ENCODE measurements around the gene ZNF350.
"Not testable (repeated sequence)": the region's sequence is repeated elsewhere in the genome, so short reads cannot be mapped to it uniquely, and the experiment has no call there.

Gene ZNF350

GRCh38 chr19:51986309-51987291, at the start of gene ZNF350:
TSS of gene ZNF350 (minus strand) at chr19:51986840. CDS start at chr19:51974360, 12,480 bp downstream.
- DNase-seq (ENCODE audit: low read depth) = peak; percentile 99

- peak; percentile 23 for DNase-seq (ENCODE audit: low read depth)
These were observed 47.5 kb upstream of the ZNF350 start for GRCh38 chr19:52034051-52034728.

GRCh38 chr19:52028780-52029123, 42.1 kb upstream of the ZNF350 start:
- no peak for DNase-seq (ENCODE audit: low read depth)

GRCh38 chr19:52028027-52028779, 41.6 kb upstream of the ZNF350 start, which contains the start of gene ZNF614:
TSS of gene ZNF614 (minus strand) at chr19:52028379. CDS start at chr19:52025745, 2,634 bp downstream.
- peak; percentile 91 for DNase-seq (ENCODE audit: low read depth)

GRCh38 chr19:52026255-52026990, 39.8 kb upstream of the ZNF350 start:
- not testable (repeated sequence) for DNase-seq (ENCODE audit: low read depth)

GRCh38 chr19:52024478-52024877, 37.8 kb upstream of the ZNF350 start:
- DNase-seq (ENCODE audit: low read depth) = not testable (repeated sequence)

GRCh38 chr19:52022193-52022592, 35.6 kb upstream of the ZNF350 start:
- DNase-seq (ENCODE audit: low read depth) = no peak

- no peak for DNase-seq (ENCODE audit: low read depth)
These were observed 33.9 kb upstream of the ZNF350 start for GRCh38 chr19:52020506-52020905.

- DNase-seq (ENCODE audit: low read depth) = no peak
These were observed 24.0 kb upstream of the ZNF350 start for GRCh38 chr19:52010674-52011073.

- DNase-seq (ENCODE audit: low read depth) = peak; percentile 84
These were observed 21.3 kb upstream of the ZNF350 start, which contains the start of gene ZNF615 for GRCh38 chr19:52007806-52008557. TSS of gene ZNF615 (minus strand) at chr19:52008211. CDS start at chr19:52003711, 4,500 bp downstream.

- DNase-seq (ENCODE audit: low read depth) = no peak
These were observed 20.8 kb upstream of the ZNF350 start for GRCh38 chr19:52007451-52007805.

- no peak for DNase-seq (ENCODE audit: low read depth)
These were observed 7.5 kb upstream of the ZNF350 start for GRCh38 chr19:51994048-51994644.

GRCh38 chr19:51993422-51993821, 6.8 kb upstream of the ZNF350 start:
- DNase-seq (ENCODE audit: low read depth) = no peak

- no peak for DNase-seq (ENCODE audit: low read depth)
These were observed 3.3 kb downstream of the ZNF350 start for GRCh38 chr19:51983361-51983760.

- DNase-seq (ENCODE audit: low read depth) = not testable (repeated sequence)
These were observed 5.7 kb downstream of the ZNF350 start for GRCh38 chr19:51980926-51981325.

GRCh38 chr19:51980116-51980736, 6.4 kb downstream of the ZNF350 start:
- peak; percentile 82 for DNase-seq (ENCODE audit: low read depth)

GRCh38 chr19:51978882-51979281, 7.8 kb downstream of the ZNF350 start:
- DNase-seq (ENCODE audit: low read depth) = no peak

- no peak for DNase-seq (ENCODE audit: low read depth)
These were observed 9.3 kb downstream of the ZNF350 start for GRCh38 chr19:51977346-51977745.

GRCh38 chr19:51976852-51977251, 9.8 kb downstream of the ZNF350 start:
- DNase-seq (ENCODE audit: low read depth) = no peak

GRCh38 chr19:51975787-51976186, 10.9 kb downstream of the ZNF350 start:
- not testable (repeated sequence) for DNase-seq (ENCODE audit: low read depth)

All from iris pigment epithelial cell (primary cell).